Keratinocyte (primary cell): Measurements from ENCODE around the gene UBA52. TPM values are rescaled to one million over a fixed set of nuclear protein-coding genes. Genes with fewer than 3 reads are reported as not detected.

Experiments used
- DNase-seq: peaks from one replicate; pipeline ENCODE4 v3.0.0-alpha.2; 2011; ENCODE audit warnings: low read depth, missing footprints, low spot score
- FAIRE-seq: peaks from 2 replicates; lab custom pipeline; 2011; peaks lifted over from hg19 to GRCh38; lab: Jason Lieb, UNC
- H2AFZ ChIP-seq: 2 replicates; pipeline ENCODE4 v1.6.0; 2012; ENCODE audit warnings: low read length, control low read depth, inconsistent platforms; ENCODE audit not compliant: control insufficient read depth
- H3K27ac ChIP-seq: 2 replicates; pipeline ENCODE4 v1.5.1; 2011; ENCODE audit warnings: low read length; ENCODE audit not compliant: control insufficient read depth, insufficient read depth
- H3K27me3 ChIP-seq: 3 replicates; pipeline ENCODE4 v1.6.0; 2011; ENCODE audit warnings: low read length; ENCODE audit not compliant: control insufficient read depth, insufficient read depth; ENCODE audit errors: extremely low read depth
- H3K36me3 ChIP-seq, 2 experiments: 2 replicates in 1 of 2; 3 replicates in 1 of 2; pipeline ENCODE4 v1.5.1; 2011; ENCODE audit warnings: low read length in 2 of 2, mild to moderate bottlenecking in 1 of 2; ENCODE audit not compliant: control insufficient read depth in 2 of 2, insufficient read depth in 2 of 2; ENCODE audit errors: extremely low read depth in 1 of 2
- H3K4me1 ChIP-seq: 3 replicates; pipeline ENCODE4 v1.5.1; 2011; ENCODE audit warnings: low read length; ENCODE audit not compliant: control insufficient read depth, insufficient read depth; ENCODE audit errors: extremely low read depth
- H3K4me2 ChIP-seq: 3 replicates; pipeline ENCODE4 v1.6.0; 2011; ENCODE audit warnings: low read depth, low read length; ENCODE audit not compliant: control insufficient read depth, insufficient read depth; ENCODE audit errors: extremely low read depth
- H3K4me3 ChIP-seq, 3 experiments: fragments of 200-600 bp in 1 of 3; sonication (generic) in 1 of 3; 2 replicates in 2 of 3; 3 replicates in 1 of 3; pipeline ENCODE4 v1.5.1; 2011 to 2016; ENCODE audit warnings: low read length in 3 of 3, mild to moderate bottlenecking in 3 of 3, control low read depth in 2 of 3, inconsistent platforms in 1 of 3, low read depth in 1 of 3, mixed read lengths in 1 of 3, mixed run types in 1 of 3, moderate library complexity in 1 of 3; ENCODE audit not compliant: control insufficient read depth in 2 of 3, insufficient read depth in 2 of 3; ENCODE audit errors: extremely low read depth in 1 of 3
- H3K79me2 ChIP-seq: 2 replicates; pipeline ENCODE4 v1.6.0; 2012; ENCODE audit warnings: low read length; ENCODE audit not compliant: control insufficient read depth, insufficient read depth
- H3K9ac ChIP-seq: 3 replicates; pipeline ENCODE4 v1.6.0; 2011; ENCODE audit warnings: low read length; ENCODE audit not compliant: control insufficient read depth, insufficient read depth; ENCODE audit errors: extremely low read depth
- H3K9me1 ChIP-seq: 3 replicates; pipeline ENCODE4 v1.6.0; 2011; ENCODE audit warnings: low read length; ENCODE audit not compliant: control insufficient read depth, insufficient read depth; ENCODE audit errors: extremely low read depth
- H3K9me3 ChIP-seq: 2 replicates; pipeline ENCODE4 v1.5.1; 2012; ENCODE audit warnings: low read depth, low read length; ENCODE audit not compliant: control insufficient read depth
- H4K20me1 ChIP-seq: 3 replicates; pipeline ENCODE4 v1.6.0; 2011; ENCODE audit warnings: low read length; ENCODE audit not compliant: control insufficient read depth, insufficient read depth; ENCODE audit errors: extremely low read depth
- EZH2 ChIP-seq: IDR thresholded peaks from one replicate; pipeline ENCODE4 v1.6.1; 2012; ENCODE audit warnings: inconsistent platforms, mild to moderate bottlenecking, low read length, moderate library complexity
- dilution Hi-C: fragments of 300-500 bp; cut with MboI; formaldehyde crosslinking; loops from one replicate; pipeline ENCODE4 v1.7.0; 2020; ENCODE audit warnings: low sequenced_read_pairs; ENCODE audit not compliant: extremely low pct_ligation_motif_present
- polyA plus RNA-seq, 5 experiments: library from polyadenylated mRNA; depleted of rRNA in 3 of 5; stranded (reverse) in 3 of 5; stranded (forward) in 1 of 5; unstranded in 1 of 5; fragments of >200 nt; gene quantifications; 1 replicate in 1 of 5; 2 replicates in 3 of 5; 3 replicates in 1 of 5; pipeline versions ENCODE4 v1.2.1 to v1.2.3, GENCODE V29; 2011 to 2012; ENCODE audit warnings: missing spikeins in 2 of 5, low read depth in 1 of 5, low replicate concordance in 1 of 5
- TF ChIP-seq, protein P1 (sequence below), 3 experiments: IDR thresholded peaks in 1 of 3; conservative IDR thresholded peaks in 1 of 3; optimal IDR thresholded peaks in 1 of 3; 2 replicates in 2 of 3; 3 replicates in 1 of 3; pipeline versions ENCODE3 to v1.5.1; 2011; ENCODE audit warnings: low read length in 3 of 3, mild to moderate bottlenecking in 3 of 3, moderate library complexity in 2 of 3, control low read depth in 1 of 3, inconsistent platforms in 1 of 3; ENCODE audit not compliant: insufficient read depth in 2 of 3; ENCODE audit errors: extremely low read depth in 1 of 3

The UBA52 gene
- polyA plus RNA-seq, 1 donor (not counting 4 experiments of a cell fraction or from before 2014, with no cell fraction given): 1,376 TPM

DNA sequence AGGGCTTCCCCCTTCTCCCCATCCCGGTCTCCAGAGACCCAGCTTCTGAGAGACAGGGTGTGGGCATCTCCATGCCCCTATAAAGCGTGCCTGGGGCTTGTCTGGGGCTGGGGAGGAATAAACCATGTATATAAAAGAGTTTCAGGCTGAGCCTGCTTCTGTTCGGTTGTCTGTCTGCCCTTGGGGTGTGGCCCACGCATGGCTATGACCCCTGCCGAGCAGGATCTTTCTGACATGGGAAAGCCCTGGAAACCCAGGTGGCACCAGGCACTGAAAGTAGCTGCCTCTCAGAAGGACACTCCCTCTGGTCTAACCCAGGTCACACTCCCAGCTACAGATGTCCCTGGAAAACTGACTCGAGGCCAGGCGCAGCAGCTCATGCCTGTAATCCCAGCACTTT lies 49.2 kb downstream of the UBA52 start:
- Histone ChIP-seq H3K4me1 (no peaks in the 10 kb centered on the region), H3K4me3 (no peak overlapping the region), H3K9ac (no peak overlapping the region), H4K20me1 (no peaks in the 10 kb centered on the region), H3K27me3 (no peaks in the 10 kb centered on the region), H3K79me2 (no peaks in the 10 kb centered on the region), H3K27ac (no peak overlapping the region), H2AFZ (no peak overlapping the region), H3K9me1 (no peaks in the 10 kb centered on the region), H3K4me2 (no peak overlapping the region), H3K36me3 (no peaks in the 10 kb centered on the region), H3K9me3 (no peaks in the 10 kb centered on the region)
- DNase-seq (no peak), FAIRE-seq (no peak)
- dilution Hi-C loops: no loop called here
- TF ChIP-seq EZH2: no peak
- TF ChIP-seq, protein P1, sequence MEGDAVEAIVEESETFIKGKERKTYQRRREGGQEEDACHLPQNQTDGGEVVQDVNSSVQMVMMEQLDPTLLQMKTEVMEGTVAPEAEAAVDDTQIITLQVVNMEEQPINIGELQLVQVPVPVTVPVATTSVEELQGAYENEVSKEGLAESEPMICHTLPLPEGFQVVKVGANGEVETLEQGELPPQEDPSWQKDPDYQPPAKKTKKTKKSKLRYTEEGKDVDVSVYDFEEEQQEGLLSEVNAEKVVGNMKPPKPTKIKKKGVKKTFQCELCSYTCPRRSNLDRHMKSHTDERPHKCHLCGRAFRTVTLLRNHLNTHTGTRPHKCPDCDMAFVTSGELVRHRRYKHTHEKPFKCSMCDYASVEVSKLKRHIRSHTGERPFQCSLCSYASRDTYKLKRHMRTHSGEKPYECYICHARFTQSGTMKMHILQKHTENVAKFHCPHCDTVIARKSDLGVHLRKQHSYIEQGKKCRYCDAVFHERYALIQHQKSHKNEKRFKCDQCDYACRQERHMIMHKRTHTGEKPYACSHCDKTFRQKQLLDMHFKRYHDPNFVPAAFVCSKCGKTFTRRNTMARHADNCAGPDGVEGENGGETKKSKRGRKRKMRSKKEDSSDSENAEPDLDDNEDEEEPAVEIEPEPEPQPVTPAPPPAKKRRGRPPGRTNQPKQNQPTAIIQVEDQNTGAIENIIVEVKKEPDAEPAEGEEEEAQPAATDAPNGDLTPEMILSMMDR (optimal IDR thresholded peaks at IDR 0.05 in 1 of 3, IDR thresholded peaks at IDR 0.05 in 1 of 3, conservative IDR thresholded peaks at IDR 0.05 in 1 of 3; ENCODE audit: extremely low read depth in 1 of 3, insufficient read depth in 2 of 3, low read length in 3 of 3): no peak

DNA sequence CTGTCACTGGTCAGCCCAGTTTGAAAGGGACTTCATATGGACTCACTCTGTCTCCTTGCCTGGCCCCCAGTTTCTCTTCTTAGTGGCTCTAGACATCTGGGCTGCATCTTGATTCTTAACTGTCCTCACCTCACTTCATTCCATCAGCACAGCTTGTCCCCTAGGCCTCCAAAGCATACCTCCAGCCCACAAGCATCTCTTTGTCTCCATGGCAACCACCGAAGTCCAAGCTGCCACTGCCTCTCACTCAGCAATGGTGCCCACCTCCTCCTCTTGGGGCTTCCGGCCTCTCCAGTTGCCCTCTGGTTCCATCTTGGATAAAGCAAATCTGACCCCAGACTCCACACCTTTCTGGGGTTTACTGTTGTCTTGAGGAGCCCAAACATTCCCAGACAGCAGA lies 55.2 kb downstream of the UBA52 start:
- no peak for FAIRE-seq
- no peaks in the 10 kb centered on the region for H4K20me1 ChIP-seq
- no peaks in the 10 kb centered on the region for H3K79me2 ChIP-seq
- no peaks in the 10 kb centered on the region for H3K36me3 ChIP-seq
- no peaks in the 10 kb centered on the region for H3K4me1 ChIP-seq
- no peak for DNase-seq
- no peak overlapping the region for H2AFZ ChIP-seq
- H3K9ac ChIP-seq: no peak overlapping the region
- H3K4me2 ChIP-seq: no peak overlapping the region
- dilution Hi-C loops: no loop called here
- TF ChIP-seq, protein P1 (optimal IDR thresholded peaks at IDR 0.05 in 1 of 3, IDR thresholded peaks at IDR 0.05 in 1 of 3, conservative IDR thresholded peaks at IDR 0.05 in 1 of 3; ENCODE audit: extremely low read depth in 1 of 3, insufficient read depth in 2 of 3, low read length in 3 of 3): no peak
- TF ChIP-seq EZH2: no peak
- no peak overlapping the region for H3K4me3 ChIP-seq
- H3K9me3 ChIP-seq: no peaks in the 10 kb centered on the region
- H3K27me3 ChIP-seq: no peaks in the 10 kb centered on the region
- H3K9me1 ChIP-seq: no peaks in the 10 kb centered on the region
- H3K27ac ChIP-seq: no peak overlapping the region

Other genes starting within 250 kb of the UBA52 start
- 150 to 170 TPM (median 162 TPM) in 3 replicates for gene LSM4, start 248.8 kb upstream of the UBA52 start, polyA plus RNA-seq
- 4.8 to 5.8 TPM (median 5.6 TPM) in 3 replicates for gene PGPEP1, start 231.3 kb upstream of the UBA52 start, polyA plus RNA-seq
- gene GDF15, start 185.7 kb upstream of the UBA52 start, polyA plus RNA-seq: 0.27 to 0.49 TPM (median 0.31 TPM) in 3 replicates
- gene LRRC25, start 174.2 kb upstream of the UBA52 start, polyA plus RNA-seq: not detected in 3 replicates
- 7.5 to 11.3 TPM (median 10.8 TPM) in 3 replicates for gene SSBP4, start 152.5 kb upstream of the UBA52 start, polyA plus RNA-seq
- gene ISYNA1, start 133.7 kb upstream of the UBA52 start, polyA plus RNA-seq: 3.5 to 8.3 TPM (median 7.0 TPM) in 3 replicates
- 4.4 to 8.3 TPM (median 6.8 TPM) in 3 replicates for gene ELL, start 49.8 kb upstream of the UBA52 start, polyA plus RNA-seq
- gene FKBP8, start 28.3 kb upstream of the UBA52 start, polyA plus RNA-seq: 115 to 222 TPM (median 150 TPM) in 3 replicates
- gene KXD1, start 14.0 kb upstream of the UBA52 start, polyA plus RNA-seq: 94.6 to 129 TPM (median 119 TPM) in 3 replicates
- gene REX1BD, start 16.9 kb downstream of the UBA52 start, polyA plus RNA-seq: 29.5 to 36.9 TPM (median 31.9 TPM) in 3 replicates
- 0.20 to 1.5 TPM (median 0.98 TPM) in 3 replicates for gene CRLF1, start 34.9 kb downstream of the UBA52 start, polyA plus RNA-seq
- 0.06 to 0.19 TPM in 2 of 3 replicates, not detected in the other for gene TMEM59L, start 41.0 kb downstream of the UBA52 start, polyA plus RNA-seq
- 0.68 to 2.0 TPM (median 1.3 TPM) in 3 replicates for gene KLHL26, start 65.2 kb downstream of the UBA52 start, polyA plus RNA-seq
- gene CRTC1, start 111.8 kb downstream of the UBA52 start, polyA plus RNA-seq: 0.54 to 2.4 TPM (median 1.0 TPM) in 3 replicates
- gene COMP, start 219.4 kb downstream of the UBA52 start, polyA plus RNA-seq: 0.02 to 0.21 TPM in 2 of 3 replicates, not detected in the other